CD14-positive monocyte (primary cell): ENCODE results near the gene CEP85L. TPM values are rescaled to one million over a fixed set of nuclear protein-coding genes. Genes with fewer than 3 reads are reported as not detected.

ENCODE experiments used
- DNase-seq, 3 donors: peaks; one replicate each; pipeline ENCODE4 v3.0.0-alpha.2; 2011 to 2022
- H2AFZ ChIP-seq: 2 replicates; pipeline ENCODE4 v1.6.0; 2012; ENCODE audit warnings: mild to moderate bottlenecking, low read depth, low read length, inconsistent platforms; ENCODE audit not compliant: insufficient read depth, poor library complexity, severe bottlenecking
- H3K27ac ChIP-seq, 2 donors: 1 replicate in 1 of 2; 2 replicates in 1 of 2; pipeline ENCODE4 v1.5.1; 2012 to 2013; ENCODE audit warnings: low read length in 2 of 2, control low read depth in 1 of 2, inconsistent platforms in 1 of 2, low read depth in 1 of 2, mild to moderate bottlenecking in 1 of 2
- H3K27me3 ChIP-seq, 2 donors: one replicate each; pipeline versions ENCODE4 v1.6.0 to v1.6.1; 2011 to 2013; ENCODE audit warnings: low read length in 2 of 2; ENCODE audit not compliant: control insufficient read depth in 2 of 2, insufficient read depth in 2 of 2
- H3K36me3 ChIP-seq, 2 donors: replicated peaks in 1 of 2; 1 replicate in 1 of 2; 2 replicates in 1 of 2; pipeline versions ENCODE4 v1.5.1 to v1.6.1; 2012 to 2013; ENCODE audit warnings: low read length in 2 of 2, control low read depth in 1 of 2, inconsistent platforms in 1 of 2, mild to moderate bottlenecking in 1 of 2; ENCODE audit not compliant: insufficient read depth in 2 of 2, control insufficient read depth in 1 of 2
- H3K4me1 ChIP-seq, 2 donors: 1 replicate in 1 of 2; 2 replicates in 1 of 2; pipeline versions ENCODE4 v1.5.1 to v1.6.1; 2012 to 2013; ENCODE audit warnings: low read length in 2 of 2, control low read depth in 1 of 2, inconsistent platforms in 1 of 2, mild to moderate bottlenecking in 1 of 2, moderate library complexity in 1 of 2; ENCODE audit not compliant: insufficient read depth in 2 of 2, control insufficient read depth in 1 of 2
- H3K4me2 ChIP-seq: replicated peaks from 2 replicates; pipeline ENCODE3; 2012; ENCODE audit warnings: low read length, moderate library complexity, mild to moderate bottlenecking; ENCODE audit not compliant: poor library complexity, severe bottlenecking; ENCODE audit errors: extremely low read depth
- H3K4me3 ChIP-seq, 3 experiments: fragments of 200-600 bp in 1 of 3; sonication (generic) in 1 of 3; replicated peaks in 1 of 3; 1 replicate in 2 of 3; 2 replicates in 1 of 3; pipeline ENCODE4 v1.5.1; 2011 to 2013; ENCODE audit warnings: low read length in 3 of 3, mild to moderate bottlenecking in 3 of 3, control low read depth in 2 of 3, low read depth in 2 of 3, inconsistent platforms in 1 of 3, moderate library complexity in 1 of 3
- H3K79me2 ChIP-seq: 2 replicates; pipeline ENCODE4 v1.6.0; 2012; ENCODE audit warnings: mild to moderate bottlenecking, control low read depth, inconsistent platforms, low read length, moderate library complexity; ENCODE audit not compliant: insufficient read depth
- H3K9ac ChIP-seq: 2 replicates; pipeline ENCODE4 v1.6.0; 2017; ENCODE audit warnings: low read length, mild to moderate bottlenecking; ENCODE audit not compliant: insufficient read depth, poor library complexity, severe bottlenecking
- H3K9me3 ChIP-seq, 2 donors: replicated peaks in 1 of 2; 1 replicate in 1 of 2; 2 replicates in 1 of 2; pipeline versions ENCODE4 v1.5.1 to v1.6.1; 2012 to 2013; ENCODE audit warnings: low read length in 2 of 2, control low read depth in 1 of 2; ENCODE audit not compliant: control insufficient read depth in 1 of 2, insufficient read depth in 1 of 2
- H4K20me1 ChIP-seq: 2 replicates; pipeline ENCODE4 v1.6.0; 2012; ENCODE audit warnings: mild to moderate bottlenecking, low read length, control low read depth, moderate library complexity; ENCODE audit not compliant: insufficient read depth
- H3K27ac Mint-ChIP-seq, 7 donors: one replicate each; pipeline ENCODE4 v1.8.0; 2020; ENCODE audit warnings: mild to moderate bottlenecking in 7 of 7, mixed read lengths in 7 of 7, moderate library complexity in 6 of 7, inconsistent platforms in 2 of 7
- H3K27me3 Mint-ChIP-seq, 3 donors: one replicate each; pipeline ENCODE4 v1.8.0; 2021 to 2022; ENCODE audit warnings: low read depth in 3 of 3, mild to moderate bottlenecking in 3 of 3, mixed read lengths in 3 of 3, moderate library complexity in 3 of 3, inconsistent platforms in 1 of 3
- H3K36me3 Mint-ChIP-seq, 2 donors: one replicate each; pipeline ENCODE4 v1.8.0; 2020; ENCODE audit warnings: mixed read lengths in 2 of 2, inconsistent platforms in 1 of 2, mild to moderate bottlenecking in 1 of 2
- H3K4me1 Mint-ChIP-seq: one replicate; pipeline ENCODE4 v1.8.0; 2020; ENCODE audit warnings: mild to moderate bottlenecking, mixed read lengths
- H3K4me3 Mint-ChIP-seq, 2 donors: one replicate each; pipeline ENCODE4 v1.8.0; 2020; ENCODE audit warnings: mild to moderate bottlenecking in 2 of 2, mixed read lengths in 2 of 2, moderate library complexity in 1 of 2
- H3K9me3 Mint-ChIP-seq, 7 donors: one replicate each; pipeline ENCODE4 v1.8.0; 2020 to 2022; ENCODE audit warnings: mixed read lengths in 7 of 7, mild to moderate bottlenecking in 6 of 7, moderate library complexity in 6 of 7, inconsistent platforms in 2 of 7
- WGBS: methylation state at CpG from one replicate; pipeline ENCODE4 v1.1.5; 2013; ENCODE audit warnings: missing lambda C conversion rate; ENCODE audit not compliant: insufficient coverage; 5-methylcytosine and 5-hydroxymethylcytosine counted together
- intact Hi-C, 2 donors: fragments of 100-400 bp; cut with micrococcal nuclease; formaldehyde crosslinking; loops; one replicate each; pipeline versions ENCODE4 v1.15.0 to v1.15.1; 2023
- polyA plus RNA-seq, 3 donors: library from polyadenylated mRNA; depleted of rRNA in 1 of 3; unstranded in 2 of 3; stranded (reverse) in 1 of 3; fragments of 300-500 nt in 2 of 3; fragments of >200 nt in 1 of 3; fragmentation: Illumina TruSeq in 2 of 3; gene quantifications; 1 replicate in 2 of 3; 2 replicates in 1 of 3; pipeline ENCODE4 v1.2.3, GENCODE V29; 2012 to 2021
- TF ChIP-seq, protein P1 (sequence below): fragments of 200-600 bp; IDR thresholded peaks from one replicate; pipeline ENCODE4 v1.8.0; 2022; ENCODE audit warnings: antibody characterized with exemption, mild to moderate bottlenecking

Gene CEP85L
- polyA plus RNA-seq, 3 donors = 14.9 to 38.3 (median 19.6) TPM

DNA sequence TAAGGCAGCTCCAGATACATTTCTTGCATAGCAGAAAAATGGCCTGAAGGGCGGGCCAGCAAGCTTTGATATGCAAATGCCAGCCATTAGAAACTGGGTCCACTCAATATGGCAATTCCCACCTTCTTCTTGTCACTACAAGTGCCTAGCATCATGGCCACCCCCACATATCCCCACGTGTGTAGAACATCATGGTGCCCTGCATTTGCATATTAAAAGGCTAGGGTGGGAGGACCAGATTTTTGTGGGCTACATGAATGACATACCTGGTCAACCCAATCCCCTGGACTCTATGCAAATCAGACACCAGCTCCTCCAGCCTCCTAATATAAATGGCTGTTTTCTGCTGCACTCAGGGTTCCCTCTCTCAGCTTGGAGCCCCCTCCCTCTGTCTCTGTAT lies 71.6 kb downstream of the CEP85L start:
- Mint-ChIP-seq H3K36me3 (peaks cover 34 to 44% of the 10 kb centered on the region in 2 donors), H3K27ac (no peak overlapping the region), H3K9me3 (peaks cover 29 to 57% (median 46%) of the 10 kb centered on the region in 7 donors), H3K27me3 (peaks cover 0 to 2% (median 0%) of the 10 kb centered on the region in 3 donors), H3K4me1 (peaks cover 34% of the 10 kb centered on the region), H3K4me3 (no peak overlapping the region)
- Histone ChIP-seq H3K27me3 (no peaks in the 10 kb centered on the region), H3K9ac (no peak overlapping the region), H2AFZ (no peak overlapping the region), H3K79me2 (peaks cover 51% of the 10 kb centered on the region), H3K36me3 (peaks cover under 1 to 28% of the 10 kb centered on the region in 2 donors), H3K27ac (no peak overlapping the region), H3K4me3 (no peak overlapping the region), H4K20me1 (peaks cover 74% of the 10 kb centered on the region), H3K4me1 (peaks cover 28 to 33% of the 10 kb centered on the region in 2 donors), H3K4me2 (no peak overlapping the region), H3K9me3 (peaks cover 41 to 54% of the 10 kb centered on the region in 2 donors)
- TF ChIP-seq, protein P1, sequence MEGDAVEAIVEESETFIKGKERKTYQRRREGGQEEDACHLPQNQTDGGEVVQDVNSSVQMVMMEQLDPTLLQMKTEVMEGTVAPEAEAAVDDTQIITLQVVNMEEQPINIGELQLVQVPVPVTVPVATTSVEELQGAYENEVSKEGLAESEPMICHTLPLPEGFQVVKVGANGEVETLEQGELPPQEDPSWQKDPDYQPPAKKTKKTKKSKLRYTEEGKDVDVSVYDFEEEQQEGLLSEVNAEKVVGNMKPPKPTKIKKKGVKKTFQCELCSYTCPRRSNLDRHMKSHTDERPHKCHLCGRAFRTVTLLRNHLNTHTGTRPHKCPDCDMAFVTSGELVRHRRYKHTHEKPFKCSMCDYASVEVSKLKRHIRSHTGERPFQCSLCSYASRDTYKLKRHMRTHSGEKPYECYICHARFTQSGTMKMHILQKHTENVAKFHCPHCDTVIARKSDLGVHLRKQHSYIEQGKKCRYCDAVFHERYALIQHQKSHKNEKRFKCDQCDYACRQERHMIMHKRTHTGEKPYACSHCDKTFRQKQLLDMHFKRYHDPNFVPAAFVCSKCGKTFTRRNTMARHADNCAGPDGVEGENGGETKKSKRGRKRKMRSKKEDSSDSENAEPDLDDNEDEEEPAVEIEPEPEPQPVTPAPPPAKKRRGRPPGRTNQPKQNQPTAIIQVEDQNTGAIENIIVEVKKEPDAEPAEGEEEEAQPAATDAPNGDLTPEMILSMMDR = no peak
- intact Hi-C loops = loop anchor here in 1 of 2 donors (10.0 kb wide), 2 partner anchors 605 to 1135 kb away; no protein-coding TSS in a partner anchor
- no peak for DNase-seq
- WGBS = 88% methylated on average over 1 of the region's 2 CpGs

- no peak overlapping the region for H3K4me3 Mint-ChIP-seq
- Histone ChIP-seq H3K27me3 (no peaks in the 10 kb centered on the region), H3K4me3 (no peak overlapping the region), H2AFZ (no peak overlapping the region), H3K9me3 (peaks cover 50 to 65% of the 10 kb centered on the region in 2 donors), H4K20me1 (peaks cover 66% of the 10 kb centered on the region), H3K79me2 (peaks cover 46% of the 10 kb centered on the region), H3K4me2 (no peak overlapping the region), H3K4me1 (peaks cover 28 to 33% of the 10 kb centered on the region in 2 donors), H3K36me3 (peaks cover 4 to 39% of the 10 kb centered on the region in 2 donors), H3K9ac (no peak overlapping the region), H3K27ac (no peak overlapping the region)
- H3K36me3 Mint-ChIP-seq = peaks cover 43 to 54% of the 10 kb centered on the region in 2 donors
- peaks cover 34% of the 10 kb centered on the region for H3K4me1 Mint-ChIP-seq
- DNase-seq = no peak
- H3K27me3 Mint-ChIP-seq = peaks cover 0 to 2% (median 0%) of the 10 kb centered on the region in 3 donors
- intact Hi-C loops = loop anchor here in 1 of 2 donors (10.0 kb wide), 1 partner anchor 604 kb away; no protein-coding TSS in a partner anchor
- no peak overlapping the region for H3K27ac Mint-ChIP-seq
- TF ChIP-seq, protein P1 = no peak
- 100% methylated on average over 3 of the region's 12 CpGs for WGBS
- peaks cover 38 to 67% (median 57%) of the 10 kb centered on the region in 7 donors for H3K9me3 Mint-ChIP-seq
These were observed 72.8 kb downstream of the CEP85L start for GRCh38 chr6:118578617-118579016.
